ENCODE results near the gene PRKACB.
"Not testable (repeated sequence)": the region's sequence is repeated elsewhere in the genome, so short reads cannot be mapped to it uniquely, and the experiment has no call there.

PRKACB gene

DNA sequence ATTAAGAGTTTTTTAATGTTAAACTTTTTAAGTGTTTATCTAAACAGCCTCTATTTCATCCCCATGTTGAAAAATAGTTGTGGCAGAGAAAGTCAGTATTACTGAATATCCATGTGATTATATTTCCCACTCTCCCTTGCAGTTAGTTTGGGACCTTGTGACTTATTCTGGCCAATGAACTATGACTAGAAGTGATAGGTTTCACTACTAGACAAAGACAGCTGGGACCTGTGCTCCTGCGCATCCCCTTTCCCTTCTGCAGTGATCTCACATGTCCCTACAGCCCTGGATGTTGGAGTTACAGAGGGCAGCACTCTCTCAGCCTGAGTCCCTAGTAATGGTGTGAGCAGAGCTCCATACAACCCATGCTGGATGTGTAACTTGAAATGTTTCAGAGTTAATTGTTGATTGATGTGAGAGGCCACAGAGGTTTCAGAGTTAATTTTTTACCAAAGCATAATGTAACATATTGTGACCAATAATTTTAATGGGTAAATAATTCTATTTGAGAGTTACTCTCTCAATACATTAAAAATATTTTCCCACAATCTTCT is 138.8 kb downstream of the PRKACB start:
- DNase-seq (ENCODE audit: low read depth in 2 of 2), result no peak
- no peak overlapping the region for H3K4me3 ChIP-seq (replicated peaks in 1 of 2; ENCODE audit: low read depth in 2 of 2, low read length in 2 of 2)
- TF ChIP-seq CTCF (IDR thresholded peaks at IDR 0.05; ENCODE audit: low read depth, low read length), result no peak

DNA sequence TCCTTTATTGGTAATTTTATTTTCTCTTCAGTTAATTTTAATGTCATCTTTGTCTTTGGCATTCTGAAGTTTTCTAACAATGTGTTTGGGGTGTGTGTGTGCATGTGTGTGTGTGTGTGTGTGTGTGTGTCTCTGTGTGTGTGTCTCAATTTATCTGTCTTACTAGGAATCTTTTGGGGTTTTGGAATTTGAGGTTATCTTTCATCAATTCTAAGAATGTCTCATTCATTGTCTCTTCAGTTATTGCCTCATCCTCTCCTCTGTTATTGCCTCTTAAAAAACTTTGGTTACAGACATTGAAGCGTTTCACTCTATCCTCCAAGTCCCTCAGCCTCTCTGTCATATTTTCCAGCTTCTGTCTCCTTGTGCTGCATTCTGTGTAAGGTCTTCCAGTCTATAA is 139.3 kb downstream of the PRKACB start:
- TF ChIP-seq CTCF (IDR thresholded peaks at IDR 0.05; ENCODE audit: low read depth, low read length), result no peak
- H3K4me3 ChIP-seq (replicated peaks in 1 of 2; ENCODE audit: low read depth in 2 of 2, low read length in 2 of 2), result no peak overlapping the region
- DNase-seq (ENCODE audit: low read depth in 2 of 2), result peak; percentile 19 to 33

DNA sequence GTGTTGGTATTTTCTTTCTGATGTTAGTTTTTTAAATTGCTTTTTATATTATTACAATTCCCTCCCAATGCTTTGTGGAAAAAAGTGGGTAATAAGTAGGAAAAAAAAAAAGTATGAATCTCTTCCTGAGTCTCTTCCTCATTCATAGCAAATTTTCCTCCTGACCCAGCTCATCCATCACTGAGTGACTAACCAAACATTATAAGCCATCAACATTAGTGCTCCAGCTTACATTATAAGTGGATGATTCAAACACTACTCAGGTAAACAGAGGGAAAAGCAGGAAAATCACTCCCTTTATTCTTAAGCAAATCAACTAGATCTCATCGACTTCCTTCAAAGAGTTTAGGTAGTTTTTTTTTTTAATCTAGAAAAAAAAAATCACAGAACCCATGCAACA is 142.0 kb downstream of the PRKACB start:
- TF ChIP-seq CTCF (IDR thresholded peaks at IDR 0.05; ENCODE audit: low read depth, low read length), result no peak
- H3K4me3 ChIP-seq (replicated peaks in 1 of 2; ENCODE audit: low read depth in 2 of 2, low read length in 2 of 2), result no peak overlapping the region
- no peak for DNase-seq (ENCODE audit: low read depth in 2 of 2)

GRCh38 chr1:84287389-84287788 is 143.3 kb downstream of the PRKACB start:
- not testable (repeated sequence) for H3K4me3 ChIP-seq (replicated peaks in 1 of 2; ENCODE audit: low read depth in 2 of 2, low read length in 2 of 2); DNase-seq (ENCODE audit: low read depth in 2 of 2)
